HG02610 (cell line): ENCODE data around the gene SLC25A17.
"Not testable (repeated sequence)": the region's sequence is repeated elsewhere in the genome, so short reads cannot be mapped to it uniquely, and the experiment has no call there.

Experiments
- ATAC-seq: cut with Tn5 transposase; IDR thresholded peaks from one replicate; pipeline ENCODE4 v1.9.1; 2021; ENCODE audit warnings: mild to moderate bottlenecking, moderate library complexity; ENCODE audit not compliant: unreplicated experiment

SLC25A17 gene

DNA sequence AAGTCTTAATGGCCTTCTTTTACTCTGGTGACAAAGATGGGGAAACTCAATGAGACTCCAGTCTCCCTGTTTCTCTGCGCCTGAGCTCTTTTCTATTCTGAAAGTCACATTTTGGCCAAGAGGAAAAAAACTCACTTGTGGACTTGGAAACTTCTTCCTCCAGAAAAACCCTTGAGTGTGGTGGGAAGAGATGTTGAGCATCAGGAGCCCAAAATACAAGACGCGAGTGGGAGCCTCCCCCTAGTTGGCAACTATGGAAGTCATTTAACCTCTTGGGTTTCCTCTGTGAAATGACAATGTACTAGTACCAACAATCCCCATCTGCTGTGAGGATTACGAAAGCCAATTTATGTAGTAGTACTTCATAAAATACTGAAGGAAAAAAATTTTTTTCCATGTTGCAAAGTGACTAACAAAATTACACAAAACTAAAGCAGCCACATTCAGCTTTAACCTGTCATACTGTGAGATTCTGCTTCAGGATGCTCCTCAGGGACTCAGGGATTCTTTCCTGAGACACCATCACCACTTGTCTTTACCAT, 524 bp upstream of the SLC25A17 start:
- ATAC-seq: no peak

- ATAC-seq: peak; percentile 8
Observed at GRCh38 chr22:40818192-40818746, 877 bp downstream of the SLC25A17 start.

DNA sequence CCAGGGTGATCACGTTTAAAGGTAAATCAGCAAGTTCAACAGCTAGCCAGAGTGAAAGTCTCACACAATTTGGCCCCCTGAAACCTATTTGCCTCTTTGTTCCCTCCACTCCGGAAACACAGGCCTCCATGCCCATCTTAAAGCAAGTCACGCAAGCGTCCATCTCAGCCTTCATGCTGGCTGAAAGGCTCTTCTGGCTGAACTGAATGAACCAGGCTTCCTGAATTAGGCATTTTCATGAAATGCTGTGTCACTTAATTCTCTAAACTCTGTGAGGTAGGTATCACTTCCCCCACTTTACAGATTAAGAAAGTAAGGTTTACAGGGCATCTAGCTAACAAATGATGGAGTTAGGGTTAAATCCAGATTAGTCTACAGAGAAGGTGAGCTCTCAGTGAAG, 1.4 kb downstream of the SLC25A17 start:
- ATAC-seq: peak; percentile 12

GRCh38 chr22:40813912-40814315, 5.2 kb downstream of the SLC25A17 start:
- no peak for ATAC-seq

DNA sequence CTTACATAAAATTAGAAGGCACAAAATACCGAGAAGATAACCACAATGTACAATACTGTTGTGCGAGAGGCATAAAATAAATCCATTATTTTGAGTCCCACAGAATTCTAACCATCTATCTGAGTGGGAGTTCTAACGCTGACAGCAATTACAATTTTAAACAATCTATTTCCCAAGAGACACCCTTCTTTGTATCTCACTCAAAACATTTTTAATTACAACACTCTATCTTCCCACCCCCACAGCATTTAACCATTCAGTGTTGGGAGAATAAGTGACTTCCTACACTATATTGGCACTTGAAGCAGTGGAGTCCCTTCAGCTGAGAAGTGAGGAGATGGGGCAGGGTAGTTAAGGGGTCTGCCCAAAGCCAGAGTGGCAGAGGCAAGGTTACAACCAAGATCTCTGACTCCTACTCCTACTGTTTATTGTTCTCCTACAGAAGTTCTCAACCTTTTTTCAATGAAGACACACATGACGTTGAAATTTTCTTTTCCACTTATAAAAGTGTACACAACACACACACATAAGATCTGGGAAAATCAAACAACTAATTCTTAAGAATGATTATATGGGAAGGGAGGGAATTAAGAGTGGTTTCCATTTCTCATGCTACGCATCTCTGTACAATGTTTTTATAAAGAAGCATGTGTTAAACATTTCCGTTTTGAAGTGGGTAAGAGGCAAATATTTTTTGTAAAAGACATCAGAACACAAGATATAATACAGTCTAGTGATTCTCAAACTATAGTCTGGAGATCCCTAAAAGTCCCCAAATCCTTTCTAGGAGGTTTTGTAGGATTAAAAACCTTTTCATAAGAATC, 10.9 kb downstream of the SLC25A17 start:
- no peak for ATAC-seq

- no peak for ATAC-seq
Observed at GRCh38 chr22:40806711-40807110, 12.4 kb downstream of the SLC25A17 start.

- ATAC-seq: no peak
Observed at GRCh38 chr22:40805699-40806203, 13.4 kb downstream of the SLC25A17 start.

DNA sequence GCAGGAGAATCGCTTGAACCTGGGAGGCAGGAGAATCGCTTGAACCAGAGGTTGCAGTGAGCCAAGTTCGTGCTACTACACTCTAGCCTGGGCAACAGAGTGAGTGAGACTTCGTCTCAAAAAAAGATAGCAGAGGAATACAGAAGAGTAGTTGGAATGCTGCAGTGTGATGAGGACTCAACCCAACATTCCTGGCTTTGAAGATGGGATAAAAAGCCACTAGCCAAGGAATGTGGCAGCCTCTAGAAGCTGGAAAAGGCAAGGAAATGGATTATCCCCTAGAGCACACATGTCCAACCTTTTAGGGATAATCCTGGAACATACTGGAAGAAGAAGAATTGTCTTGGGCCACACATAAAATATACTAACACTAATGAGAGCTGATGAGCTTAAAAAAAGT, 13.9 kb downstream of the SLC25A17 start:
- no peak for ATAC-seq

GRCh38 chr22:40803321-40803720, 15.8 kb downstream of the SLC25A17 start:
- no peak for ATAC-seq

- ATAC-seq: no peak
Observed at GRCh38 chr22:40799008-40799407, 20.1 kb downstream of the SLC25A17 start.

- ATAC-seq: no peak
Observed at GRCh38 chr22:40797427-40797826, 21.7 kb downstream of the SLC25A17 start.

DNA sequence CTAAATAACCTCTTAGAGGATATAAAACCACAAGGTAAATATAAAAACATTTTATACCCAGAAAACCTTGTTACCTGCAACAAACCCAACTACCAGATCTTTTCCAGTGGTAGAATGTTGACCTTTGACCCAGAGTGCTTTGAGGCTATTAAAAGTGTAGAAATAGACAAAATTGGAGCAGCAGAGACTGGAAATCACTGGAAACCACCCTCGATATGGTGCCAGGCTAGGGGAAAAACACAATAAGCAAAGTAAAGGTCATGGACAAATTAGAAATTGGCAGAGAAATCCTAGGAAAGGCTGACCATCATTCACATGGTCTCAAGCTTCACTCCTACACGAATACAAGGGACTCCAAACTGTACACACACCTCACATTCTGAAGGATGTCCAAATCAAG, 26.7 kb downstream of the SLC25A17 start:
- ATAC-seq: no peak

GRCh38 chr22:40791241-40791640, 27.9 kb downstream of the SLC25A17 start:
- no peak for ATAC-seq

DNA sequence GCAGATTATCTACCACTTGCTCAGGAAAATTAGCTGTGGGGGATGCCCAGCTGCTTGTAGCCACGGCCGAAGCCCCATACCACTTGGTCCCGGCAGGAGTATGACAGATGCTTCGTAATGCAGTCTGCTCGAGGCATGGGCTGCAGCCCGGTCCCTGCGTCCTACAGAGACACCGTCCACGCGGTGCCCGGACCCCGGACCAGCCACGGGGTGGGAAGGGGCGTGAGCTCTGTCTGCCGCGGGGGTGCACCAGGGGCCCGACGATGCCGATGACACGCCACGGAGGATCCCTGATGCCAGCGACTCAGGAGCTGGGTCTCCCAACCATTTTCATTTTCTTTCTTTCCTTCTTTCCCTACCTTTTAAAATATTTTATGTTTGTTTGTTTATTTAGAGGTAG, 30.0 kb downstream of the SLC25A17 start:
- no peak for ATAC-seq

DNA sequence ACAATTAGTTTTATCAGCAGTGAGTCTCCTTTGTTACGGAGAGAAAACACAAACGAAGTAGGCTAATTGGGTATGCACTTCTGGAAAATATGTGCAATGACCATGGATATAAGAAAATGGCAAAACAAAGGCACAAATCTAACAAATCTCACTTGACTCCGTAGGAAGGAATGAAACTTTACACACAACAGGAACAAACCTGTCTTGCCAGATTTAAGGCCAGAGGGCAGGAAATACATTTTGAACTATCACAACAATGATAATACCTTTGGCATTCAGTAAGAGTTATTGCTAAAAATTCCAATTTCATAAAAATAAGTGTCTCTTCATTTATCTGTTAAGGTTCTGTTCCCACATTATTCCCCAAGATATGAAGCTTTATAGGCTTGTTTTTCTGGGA, 36.6 kb downstream of the SLC25A17 start:
- ATAC-seq: no peak

DNA sequence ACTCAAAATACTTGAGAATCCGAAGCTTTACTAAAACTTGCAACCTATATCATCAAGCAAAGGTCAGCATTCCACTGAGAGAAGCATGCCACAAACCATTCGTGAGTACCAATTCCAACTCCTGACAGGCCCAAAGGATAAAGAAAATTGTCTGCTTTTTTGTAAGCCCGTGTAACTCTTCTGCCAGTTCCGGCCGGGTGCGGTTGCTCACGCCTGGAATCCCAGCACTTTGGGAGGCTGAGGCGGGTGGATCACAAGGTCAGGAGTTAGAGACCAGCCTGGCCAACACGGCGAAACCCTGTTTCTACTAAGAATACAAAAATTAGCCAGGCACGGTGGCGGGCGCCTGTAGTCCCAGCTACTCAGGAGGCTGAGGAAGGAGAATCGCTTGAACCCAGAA, 37.4 kb downstream of the SLC25A17 start:
- ATAC-seq: not testable (repeated sequence)

DNA sequence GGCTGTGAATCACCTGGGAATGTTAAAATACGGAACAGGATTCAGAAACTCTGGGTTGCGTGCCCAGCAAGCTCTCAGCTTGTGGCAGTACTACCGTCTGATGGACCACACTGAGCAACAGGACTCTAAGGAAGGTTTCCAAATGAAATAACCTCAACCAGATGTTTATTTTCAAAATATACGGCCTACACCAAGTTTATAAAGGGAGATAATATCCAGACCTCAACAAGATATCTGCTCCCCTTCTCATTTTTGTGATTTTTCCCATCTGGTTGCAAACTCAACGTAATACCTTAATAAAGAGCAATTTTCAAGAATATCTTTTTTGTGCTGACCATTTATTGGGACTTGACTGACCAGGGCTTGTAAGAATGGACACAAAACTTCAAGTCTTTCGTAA, 49.4 kb downstream of the SLC25A17 start:
- no peak for ATAC-seq

DNA sequence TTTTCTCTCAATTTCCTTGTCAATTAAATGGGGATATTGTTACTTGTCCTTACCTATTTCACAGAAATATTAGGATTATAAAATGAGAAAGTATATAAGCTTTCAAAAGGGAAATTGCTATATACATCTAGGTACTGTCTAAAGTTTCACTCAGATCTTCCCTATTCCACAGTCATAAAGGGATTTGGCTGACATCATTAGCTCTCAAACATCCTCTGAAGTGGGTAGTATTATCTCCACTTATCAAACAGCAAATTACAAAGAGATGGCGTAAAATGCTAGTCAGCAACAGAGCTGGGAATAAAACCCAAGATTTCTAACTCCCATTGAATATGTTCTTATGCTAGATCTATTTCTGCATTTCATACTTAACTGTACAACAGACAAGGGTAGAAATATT, 50.9 kb downstream of the SLC25A17 start:
- ATAC-seq: no peak

GRCh38 chr22:40766956-40767355, 52.2 kb downstream of the SLC25A17 start:
- ATAC-seq: no peak

DNA sequence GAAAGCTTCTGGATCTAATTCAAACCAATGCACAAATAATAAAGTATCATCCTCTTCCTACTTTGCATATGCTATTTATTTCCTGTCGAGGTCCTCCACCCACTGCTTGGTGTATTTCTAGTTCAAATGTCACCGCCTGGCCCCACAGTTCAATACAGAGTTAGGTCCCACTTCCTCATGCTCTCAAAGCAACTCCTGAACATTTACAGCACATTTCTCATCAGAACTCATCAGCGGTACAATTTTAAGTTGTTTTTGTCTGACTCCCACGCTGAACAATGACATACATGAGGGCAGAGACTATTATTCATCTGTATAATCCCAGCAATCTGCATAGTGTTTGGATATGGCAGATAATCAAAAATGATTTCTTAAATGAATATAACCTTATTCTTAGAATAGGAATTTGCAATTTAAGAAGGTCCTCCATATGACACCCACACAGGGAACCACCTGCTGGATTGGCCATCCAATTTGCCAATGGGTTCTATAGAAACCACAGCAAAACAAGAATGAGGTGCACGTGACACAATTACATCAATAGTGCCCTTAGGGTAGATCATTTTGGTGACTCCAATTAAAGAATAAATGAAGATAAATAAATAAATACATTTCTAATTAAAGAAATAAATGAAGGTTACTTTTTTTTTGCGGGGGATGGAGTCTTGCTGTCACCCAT, 54.2 kb downstream of the SLC25A17 start:
- no peak for ATAC-seq

- no peak for ATAC-seq
Observed at GRCh38 chr22:40759294-40759840, 59.8 kb downstream of the SLC25A17 start.
